GOT3 (cell line): ENCODE data around the gene PPP2R2C.

Experiments
- DNase-seq: peaks from one replicate; lab custom pipeline; 2025; ENCODE audit warnings: mixed read lengths; lab: John Stamatoyannopoulos, UW

Gene PPP2R2C

DNA sequence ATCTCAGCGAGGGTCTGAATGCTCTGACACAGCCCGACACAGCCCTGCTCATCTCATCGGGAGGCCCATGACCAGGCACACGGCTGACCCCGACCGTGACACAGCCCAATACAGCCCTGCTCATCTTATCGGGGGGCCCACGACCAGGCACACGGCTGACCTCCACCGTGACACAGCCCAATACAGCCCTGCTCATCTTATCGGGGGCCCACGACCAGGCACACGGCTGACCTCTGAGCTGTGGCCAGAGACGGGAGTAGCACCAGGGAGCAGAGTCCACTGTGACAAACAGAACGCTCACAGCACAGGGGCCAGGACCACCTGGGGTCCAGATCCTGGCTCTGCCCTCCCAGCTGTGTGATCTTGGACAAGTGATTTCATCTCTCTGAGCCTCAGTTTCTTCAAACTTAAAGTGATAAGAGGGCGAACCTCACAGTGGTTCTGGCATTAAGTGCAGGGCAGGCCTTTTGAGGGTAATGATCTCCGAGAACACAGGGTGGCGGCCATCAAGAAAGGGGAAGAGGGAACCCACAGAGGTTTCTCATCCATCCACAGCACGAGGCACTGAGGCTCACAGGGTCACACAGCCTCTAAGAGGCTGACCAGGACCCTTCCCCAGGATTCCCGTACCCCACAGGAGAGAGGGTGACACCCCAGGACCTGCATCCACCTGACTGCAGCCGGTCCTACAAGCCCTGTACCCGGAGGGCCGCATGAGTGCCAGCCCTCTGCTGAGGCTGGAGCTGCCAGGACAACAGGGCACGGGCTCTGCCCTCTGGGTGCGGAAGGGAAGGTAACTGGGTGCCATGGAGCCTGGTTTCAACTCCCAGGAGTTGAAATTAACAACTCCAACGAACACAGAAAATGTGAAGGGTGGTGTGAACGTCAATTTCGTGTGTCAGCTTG, 142.7 kb downstream of the PPP2R2C start:
- no peak for DNase-seq

DNA sequence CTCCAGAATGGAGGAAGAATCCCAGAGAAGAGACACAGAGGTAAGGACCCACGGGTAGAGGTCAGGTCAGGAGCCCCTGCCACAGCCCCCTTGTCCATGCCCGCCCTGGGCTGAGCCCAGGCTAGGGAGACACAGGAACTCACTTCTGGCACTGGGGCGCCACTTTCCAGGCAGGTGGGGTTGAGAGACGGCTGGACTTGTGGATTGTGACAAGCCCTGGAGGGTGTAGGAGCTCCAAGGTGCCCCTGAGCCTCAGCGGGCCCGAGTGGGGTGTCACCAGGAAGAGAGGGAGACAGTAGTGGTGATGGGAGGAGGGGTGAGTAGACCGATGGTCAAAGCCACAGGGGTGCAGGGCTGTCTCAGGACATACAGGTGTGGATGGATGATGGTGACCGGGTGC, 143.9 kb downstream of the PPP2R2C start:
- DNase-seq: no peak

DNA sequence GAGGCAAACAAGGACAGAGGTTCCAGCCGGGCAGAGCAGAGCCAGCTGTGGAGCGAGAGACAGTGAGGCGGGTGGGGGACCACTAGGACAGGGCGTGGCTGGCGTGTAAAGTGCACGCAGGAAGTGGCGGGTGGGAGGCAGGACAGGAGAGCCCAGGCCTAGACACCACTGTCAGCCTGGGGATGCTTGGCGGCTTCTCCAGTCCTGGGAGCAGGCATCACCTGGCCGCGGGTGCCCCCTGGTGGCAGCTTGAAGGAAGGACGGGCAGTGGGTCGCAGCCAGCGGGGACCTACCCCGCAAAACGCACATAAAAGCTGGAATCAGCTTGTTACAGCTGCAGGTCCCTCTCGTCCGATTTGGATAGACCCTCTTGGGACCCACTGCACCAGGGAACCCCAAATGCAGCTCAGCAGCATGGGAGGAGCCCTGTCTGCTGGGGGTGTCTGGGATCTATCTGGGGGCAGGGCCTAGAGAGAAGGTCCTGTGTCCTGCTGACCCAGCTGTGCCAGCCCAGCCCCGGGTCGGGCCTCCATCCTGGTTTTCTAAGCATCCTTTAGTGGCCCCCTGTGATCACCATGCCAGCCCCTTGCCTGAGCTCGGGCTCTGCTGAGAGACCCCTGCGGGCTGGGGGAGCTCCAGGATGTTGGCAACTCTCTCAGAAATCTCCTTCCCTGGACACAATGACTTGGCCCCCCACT, 145.0 kb downstream of the PPP2R2C start:
- peak; percentile 58 for DNase-seq

- no peak for DNase-seq
Observed at GRCh38 chr4:6326312-6327060, 145.9 kb downstream of the PPP2R2C start.

- no peak for DNase-seq
Observed at GRCh38 chr4:6325788-6326290, 146.6 kb downstream of the PPP2R2C start.

- DNase-seq: no peak
Observed at GRCh38 chr4:6324999-6325787, 147.2 kb downstream of the PPP2R2C start.

DNA sequence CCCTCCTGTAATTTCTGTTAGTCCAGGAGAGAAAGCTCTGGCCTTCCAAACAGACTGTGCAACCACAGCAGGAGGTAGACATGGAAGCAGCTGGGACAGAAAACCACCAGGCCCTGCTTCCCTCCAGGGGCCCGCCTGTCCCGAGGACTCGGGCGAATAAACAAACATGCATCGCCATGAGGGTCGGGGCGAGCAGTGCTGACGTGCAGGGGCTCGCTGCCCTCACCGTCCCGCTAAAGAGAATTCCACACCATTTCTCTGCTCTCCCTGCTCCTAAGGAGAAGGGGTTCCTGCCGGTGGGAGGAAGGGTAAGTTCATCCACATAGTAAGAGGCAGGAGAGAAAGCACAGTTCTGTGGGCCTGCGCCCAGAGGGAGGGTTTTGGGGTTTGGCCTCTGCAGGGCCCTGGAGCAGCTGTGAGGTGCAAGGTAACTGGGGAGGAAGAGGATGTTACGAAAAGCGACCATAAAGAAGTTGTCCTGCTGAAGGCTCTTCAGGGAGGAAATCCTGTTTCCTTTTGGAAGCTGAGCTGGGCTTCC, 147.9 kb downstream of the PPP2R2C start:
- DNase-seq: no peak

- DNase-seq: no peak
Observed at GRCh38 chr4:6322761-6323566, 149.4 kb downstream of the PPP2R2C start.

- no peak for DNase-seq
Observed at GRCh38 chr4:6322067-6322760, 150.2 kb downstream of the PPP2R2C start.

DNA sequence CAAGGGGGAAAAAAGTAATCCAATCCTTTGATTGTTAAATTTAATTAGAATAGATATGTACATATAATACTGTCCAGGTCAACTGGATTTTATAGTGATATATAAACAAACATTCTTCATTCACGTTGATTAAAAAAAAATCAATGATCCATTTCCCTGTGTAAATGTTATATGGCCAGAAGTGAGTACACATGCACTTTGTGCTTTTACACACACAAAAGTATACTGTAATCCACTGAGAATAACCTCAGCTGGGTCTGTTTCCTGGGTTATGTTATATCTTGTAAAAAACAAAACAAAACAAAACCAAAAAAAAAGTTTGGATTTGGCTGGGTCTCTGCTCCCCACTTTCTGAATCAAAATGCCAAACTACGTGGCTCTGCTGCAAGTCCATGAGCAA, 151.1 kb downstream of the PPP2R2C start:
- DNase-seq: no peak

DNA sequence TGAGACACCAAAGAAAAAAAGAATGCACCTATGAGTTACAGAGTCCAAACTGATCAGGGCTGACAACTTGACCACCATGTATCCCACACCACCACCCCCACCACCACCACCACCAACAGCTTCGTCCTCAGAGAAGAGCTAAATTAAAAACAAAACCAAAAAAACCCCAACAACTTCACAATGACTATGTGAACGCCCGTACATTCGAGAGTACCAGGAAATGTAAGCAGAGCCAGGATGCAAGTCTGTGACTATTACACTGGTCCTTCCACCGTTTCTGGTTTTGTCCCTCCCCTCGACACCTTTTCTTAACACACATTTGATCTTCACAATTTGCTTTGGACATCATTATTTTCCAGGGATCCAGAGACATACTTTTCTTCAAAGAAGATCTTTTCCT, 151.8 kb downstream of the PPP2R2C start:
- DNase-seq: no peak

- no peak for DNase-seq
Observed at GRCh38 chr4:6319530-6320150, 152.8 kb downstream of the PPP2R2C start.

DNA sequence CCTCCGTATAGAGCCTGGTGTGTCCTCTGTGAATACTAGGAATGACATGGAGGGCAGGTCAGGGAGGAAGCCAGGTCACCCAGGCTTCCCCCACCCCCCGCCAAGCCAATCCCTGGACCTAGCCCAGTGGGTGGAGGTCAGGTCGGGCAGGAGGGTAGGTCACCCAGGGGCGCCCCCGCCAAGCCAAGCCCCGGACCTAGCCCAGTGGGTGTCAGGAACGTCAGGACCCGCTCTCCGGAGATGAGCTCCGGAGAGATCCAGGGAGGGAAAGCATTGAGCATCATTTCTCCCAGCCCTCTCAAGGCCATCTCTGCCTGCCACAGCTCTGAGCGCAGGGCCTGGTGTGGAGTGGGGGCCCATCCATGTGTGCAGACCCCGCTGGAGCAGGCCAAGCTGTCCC, 154.2 kb downstream of the PPP2R2C start:
- DNase-seq: no peak

- no peak for DNase-seq
Observed at GRCh38 chr4:6316461-6317003, 155.9 kb downstream of the PPP2R2C start.

DNA sequence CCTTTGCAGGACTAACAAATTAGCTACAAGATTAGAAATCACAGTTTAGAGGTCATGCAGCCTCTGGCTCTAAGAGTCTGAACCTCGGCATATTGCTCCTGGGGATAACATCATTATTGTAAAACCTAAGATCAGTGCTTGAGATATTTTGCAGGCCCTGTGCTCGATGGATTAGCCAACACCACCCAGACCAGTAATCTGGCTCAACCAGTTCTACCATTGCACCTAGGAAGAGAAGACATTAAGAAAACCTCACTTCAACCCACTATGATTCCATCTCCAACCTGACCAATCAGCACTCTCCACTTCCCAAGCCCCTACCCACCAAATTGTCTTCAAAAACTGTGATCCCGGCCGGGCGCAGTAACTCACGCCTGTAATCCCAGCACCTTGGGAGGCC, 159.2 kb downstream of the PPP2R2C start:
- DNase-seq: no peak

DNA sequence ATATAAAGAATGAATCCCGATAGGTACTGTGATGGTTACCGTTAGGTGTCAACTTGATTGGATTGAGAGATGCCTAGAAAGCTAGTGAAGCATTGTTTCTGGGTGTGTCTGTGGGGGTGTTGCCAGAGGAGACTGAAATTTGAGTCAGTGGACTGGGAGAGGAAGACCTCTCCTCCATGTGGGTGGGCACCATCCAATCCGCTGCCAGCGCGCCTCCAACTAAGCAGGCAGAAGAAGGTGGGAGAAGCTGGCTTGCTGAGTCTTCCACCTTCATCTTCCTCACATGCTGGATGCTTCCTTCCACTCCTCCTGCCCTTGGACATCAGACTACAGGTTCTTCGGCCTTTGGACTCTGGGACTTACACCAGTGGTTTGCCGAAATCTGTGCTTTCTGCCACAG, 162.6 kb downstream of the PPP2R2C start:
- no peak for DNase-seq

- DNase-seq: no peak
Observed at GRCh38 chr4:6308899-6309643, 163.3 kb downstream of the PPP2R2C start.

- no peak for DNase-seq
Observed at GRCh38 chr4:6307891-6308290, 164.5 kb downstream of the PPP2R2C start.
